ENCODE measurements around the gene TNRC18.

TNRC18 gene

DNA sequence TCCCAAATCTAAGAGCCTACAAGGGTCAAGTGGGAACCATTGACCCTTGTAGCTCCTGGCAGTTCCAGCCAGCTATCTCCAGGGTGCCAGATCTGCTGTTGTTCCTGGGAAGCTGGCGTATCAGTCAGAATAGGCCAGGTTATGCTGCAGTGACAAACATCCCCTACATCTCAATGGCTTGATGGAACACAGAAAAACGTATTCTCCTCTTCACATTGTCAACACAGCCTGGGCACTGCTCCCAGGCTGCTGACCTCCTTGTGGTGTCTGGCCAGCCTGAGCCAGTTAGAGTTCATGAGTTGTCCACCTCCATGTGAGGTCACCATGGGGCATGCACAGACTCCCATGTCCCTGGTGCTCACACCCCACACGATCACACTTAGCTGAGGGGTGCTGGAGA lies 9.5 kb upstream of the TNRC18 start:
- DNase-seq: no peak
- in situ Hi-C loops (cut with HindIII; ENCODE audit: low pct_ligation_motif_present, low pct_unique_long_range_greater_than_20kb, low sequenced_read_pairs): no loop called here

DNA sequence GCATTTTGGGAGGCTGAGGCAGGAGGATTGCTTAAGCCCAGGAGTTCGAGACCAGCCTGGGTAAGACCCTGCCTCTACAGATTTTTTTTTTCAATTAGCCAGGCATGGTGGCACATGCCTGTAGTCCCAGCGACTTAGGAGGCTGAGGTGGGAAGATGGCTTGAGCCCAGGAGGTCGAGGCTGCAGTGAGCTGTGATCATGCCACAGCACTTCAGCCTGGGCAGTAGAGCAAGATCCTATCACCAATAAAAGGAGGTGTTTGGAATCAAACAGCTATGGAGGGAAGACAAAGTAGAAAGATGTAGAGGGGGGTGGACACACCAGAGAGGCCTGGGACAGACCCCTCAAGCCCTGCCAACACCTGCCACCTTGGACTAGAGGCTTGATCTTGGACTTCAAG lies 9.1 kb upstream of the TNRC18 start:
- DNase-seq: no peak
- in situ Hi-C loops (cut with HindIII; ENCODE audit: low pct_ligation_motif_present, low pct_unique_long_range_greater_than_20kb, low sequenced_read_pairs): no loop called here

DNA sequence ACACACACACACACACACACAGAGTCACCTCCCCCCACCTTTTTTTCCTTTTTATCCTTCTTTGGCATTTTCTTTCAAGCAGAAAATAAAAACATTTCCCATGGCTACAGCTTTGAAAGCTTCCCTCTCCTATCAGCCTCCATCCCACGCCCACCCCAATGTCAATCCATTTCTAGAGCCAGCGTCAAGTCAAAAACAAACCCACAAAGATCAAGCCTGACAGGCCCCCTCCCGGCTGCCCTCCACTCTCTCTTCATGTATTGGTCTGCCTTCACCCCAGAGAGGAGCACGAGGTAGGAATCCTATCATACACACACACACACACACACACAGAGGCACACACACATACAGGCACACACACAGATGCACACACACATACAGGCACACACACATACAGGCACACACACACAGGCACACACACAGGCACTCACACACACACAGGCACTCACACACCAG lies 8.0 kb upstream of the TNRC18 start:
- no peak for DNase-seq
- in situ Hi-C loops (cut with HindIII; ENCODE audit: low pct_ligation_motif_present, low pct_unique_long_range_greater_than_20kb, low sequenced_read_pairs): no loop called here

DNA sequence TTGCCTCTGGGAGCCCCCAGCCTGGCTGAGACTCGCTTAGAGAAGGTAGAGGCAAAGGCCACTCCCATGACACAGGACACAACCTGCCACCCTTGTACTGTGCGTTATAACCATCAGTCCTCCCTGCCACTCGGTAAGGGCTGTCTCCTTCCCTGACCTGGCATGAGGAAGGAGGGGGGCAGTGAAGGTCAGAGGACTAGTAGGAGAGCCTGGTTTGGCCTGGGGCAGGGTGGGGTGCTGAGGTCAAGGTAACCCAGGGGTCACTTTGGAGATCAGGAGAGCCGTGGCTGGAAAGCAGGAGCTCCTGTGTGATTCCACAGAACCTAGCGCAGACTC lies 6.9 kb upstream of the TNRC18 start:
- DNase-seq: no peak
- in situ Hi-C loops (cut with HindIII; ENCODE audit: low pct_ligation_motif_present, low pct_unique_long_range_greater_than_20kb, low sequenced_read_pairs): no loop called here

DNA sequence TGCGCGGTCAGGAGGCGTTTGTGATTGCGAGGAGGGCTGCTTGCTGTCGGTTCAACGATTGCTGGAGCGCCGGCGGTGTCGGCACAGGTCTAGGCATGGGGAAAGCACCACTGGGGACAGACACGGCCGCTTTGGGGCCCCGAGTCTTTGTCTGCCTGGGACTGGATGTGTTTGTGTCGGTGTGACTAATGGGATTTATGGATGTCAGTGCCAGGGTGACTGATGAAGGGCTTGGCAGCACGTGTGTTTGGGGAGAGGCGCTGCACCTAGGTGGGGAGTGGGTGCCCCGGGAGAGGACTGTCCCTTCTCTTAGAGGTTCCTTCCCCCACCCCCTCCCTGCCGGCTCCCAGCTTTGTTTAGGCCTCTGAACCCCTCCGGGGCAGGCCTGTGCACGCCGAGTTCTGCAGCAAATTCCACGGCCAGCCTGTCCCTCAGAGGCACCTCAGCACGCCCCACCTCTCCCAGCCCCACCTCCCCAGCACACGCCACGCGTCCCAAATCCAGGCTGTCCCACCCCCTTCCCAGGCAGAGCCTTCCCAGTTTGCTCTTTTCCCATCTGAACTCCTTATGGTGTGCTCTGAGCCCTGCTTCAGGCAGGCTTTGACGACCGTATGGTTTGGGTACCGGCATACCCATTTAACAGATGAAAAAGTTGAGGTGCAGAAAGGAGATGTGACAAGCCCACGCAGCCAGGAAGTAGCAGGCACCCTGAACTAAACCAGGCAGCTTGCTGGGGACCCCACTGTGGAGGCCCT lies 6.4 kb upstream of the TNRC18 start:
- in situ Hi-C loops (cut with HindIII; ENCODE audit: low pct_ligation_motif_present, low pct_unique_long_range_greater_than_20kb, low sequenced_read_pairs): no loop called here
- DNase-seq: no peak

DNA sequence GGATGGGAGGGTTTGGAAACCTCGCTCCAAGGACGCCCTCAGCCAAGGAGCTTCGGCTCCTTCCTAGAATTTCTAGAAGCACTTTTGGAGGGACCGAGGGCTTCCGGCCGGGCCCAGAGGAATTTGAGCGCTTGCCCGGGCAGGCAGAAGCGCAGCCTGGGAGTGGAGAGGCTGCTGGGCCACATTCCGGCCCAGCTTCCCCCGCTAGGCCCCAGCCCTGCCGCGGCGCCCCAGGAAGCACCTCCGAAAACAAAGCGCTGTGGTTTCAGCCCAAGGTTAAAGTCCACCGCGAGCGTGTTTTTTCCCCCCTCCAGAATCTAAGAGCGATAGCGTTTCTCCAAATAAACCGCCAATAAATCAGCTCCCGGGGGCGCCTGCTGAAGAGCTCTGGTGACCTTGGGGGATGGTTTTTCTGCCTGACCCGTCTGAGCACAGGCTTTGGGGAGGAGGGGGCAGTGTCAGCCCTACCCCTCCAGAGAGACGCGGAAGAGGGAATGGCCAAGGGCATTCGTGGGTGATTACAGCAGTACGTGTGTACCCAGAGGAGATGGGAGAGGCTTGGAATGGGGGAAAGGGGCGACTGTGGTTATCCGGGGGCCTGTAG lies 5.7 kb upstream of the TNRC18 start:
- no peak for DNase-seq
- in situ Hi-C loops (cut with HindIII; ENCODE audit: low pct_ligation_motif_present, low pct_unique_long_range_greater_than_20kb, low sequenced_read_pairs): no loop called here

DNA sequence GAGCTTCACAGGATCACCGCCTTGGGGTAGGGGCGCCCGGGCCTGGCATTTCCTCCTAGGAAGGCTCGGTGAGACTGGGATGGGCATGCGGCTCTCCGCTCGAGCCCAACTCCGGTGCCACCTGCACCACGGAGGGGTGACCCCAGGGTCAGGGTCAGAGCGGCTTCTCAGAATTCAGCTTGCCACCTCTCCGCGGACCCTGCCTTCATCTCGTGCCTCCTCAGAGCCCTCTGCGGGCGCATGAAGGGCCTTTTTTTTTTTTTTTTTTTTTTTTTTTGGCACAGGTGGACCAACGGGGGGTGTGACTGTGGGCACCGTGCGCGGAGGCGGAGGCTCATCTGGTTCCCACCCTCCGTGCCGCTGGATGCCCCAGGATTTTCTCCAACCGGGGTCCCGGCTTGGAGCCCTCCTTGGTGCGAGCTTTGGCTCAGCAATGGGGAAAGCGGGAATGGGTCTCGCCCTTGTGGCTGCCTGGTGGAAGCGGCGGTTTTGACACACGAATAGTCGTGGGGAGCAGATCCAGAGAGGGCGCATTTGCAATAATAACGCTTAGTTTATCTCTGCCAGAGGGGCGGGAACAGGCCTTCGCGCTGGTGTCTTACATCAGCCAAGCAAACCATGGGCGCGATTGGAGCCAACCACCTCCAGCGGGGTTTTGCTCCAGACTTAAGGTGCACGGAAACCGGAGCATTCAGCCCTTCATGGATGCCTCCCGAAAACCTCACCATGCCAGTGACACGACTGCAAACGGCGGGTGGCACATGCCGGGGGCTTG lies 5.0 kb upstream of the TNRC18 start:
- in situ Hi-C loops (cut with HindIII; ENCODE audit: low pct_ligation_motif_present, low pct_unique_long_range_greater_than_20kb, low sequenced_read_pairs): no loop called here
- DNase-seq: no peak

DNA sequence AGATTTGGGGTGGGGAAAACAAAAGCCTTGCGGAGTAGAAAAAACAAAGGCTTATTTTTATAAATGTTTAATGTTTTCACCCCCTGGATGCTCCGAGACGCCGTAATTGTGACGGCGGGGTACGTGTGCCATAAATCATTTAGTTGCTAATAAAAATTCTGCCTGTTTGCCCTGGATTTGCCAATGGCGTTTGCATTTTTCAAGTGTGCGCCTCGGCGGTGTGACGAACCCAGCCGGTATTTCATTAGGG lies 2.5 kb upstream of the TNRC18 start:
- in situ Hi-C loops (cut with HindIII; ENCODE audit: low pct_ligation_motif_present, low pct_unique_long_range_greater_than_20kb, low sequenced_read_pairs): no loop called here
- DNase-seq: no peak

DNA sequence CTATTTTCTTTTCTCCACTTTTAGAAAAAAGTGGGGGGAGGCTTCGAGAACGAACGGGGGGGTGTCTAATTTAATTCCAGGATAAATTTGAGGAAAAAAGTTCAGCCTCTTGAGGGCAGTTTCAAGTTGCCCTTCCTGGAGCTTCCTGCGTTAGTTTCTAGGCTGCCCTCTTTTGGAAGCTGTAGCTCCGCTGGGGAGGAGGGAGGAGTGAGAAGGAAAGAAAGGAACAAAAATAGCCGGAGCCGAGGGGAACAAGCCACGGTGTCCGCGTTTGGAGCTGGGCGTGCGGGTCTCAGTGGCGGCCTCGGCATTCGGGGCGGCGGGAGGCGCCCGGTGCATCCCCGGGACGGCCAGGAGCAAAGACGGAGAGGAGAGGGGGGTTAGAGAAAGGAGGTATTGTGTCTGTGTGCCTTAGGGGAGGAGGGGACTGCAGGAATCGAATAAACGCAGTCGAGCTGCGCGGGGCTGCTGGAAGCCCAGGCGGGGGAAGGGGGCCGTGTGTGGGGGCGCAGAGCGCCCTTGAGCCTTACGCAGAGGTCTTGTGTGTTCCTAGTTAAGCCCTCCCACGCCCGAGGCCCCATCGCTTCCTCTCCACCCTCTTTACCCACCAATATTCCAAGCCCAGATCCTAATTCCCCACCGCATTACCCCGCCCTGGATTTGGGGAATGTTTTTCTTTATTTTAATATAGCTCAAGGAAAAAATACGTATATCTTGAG lies 2.0 kb upstream of the TNRC18 start:
- in situ Hi-C loops (cut with HindIII; ENCODE audit: low pct_ligation_motif_present, low pct_unique_long_range_greater_than_20kb, low sequenced_read_pairs): no loop called here
- DNase-seq: peak; percentile 87

DNA sequence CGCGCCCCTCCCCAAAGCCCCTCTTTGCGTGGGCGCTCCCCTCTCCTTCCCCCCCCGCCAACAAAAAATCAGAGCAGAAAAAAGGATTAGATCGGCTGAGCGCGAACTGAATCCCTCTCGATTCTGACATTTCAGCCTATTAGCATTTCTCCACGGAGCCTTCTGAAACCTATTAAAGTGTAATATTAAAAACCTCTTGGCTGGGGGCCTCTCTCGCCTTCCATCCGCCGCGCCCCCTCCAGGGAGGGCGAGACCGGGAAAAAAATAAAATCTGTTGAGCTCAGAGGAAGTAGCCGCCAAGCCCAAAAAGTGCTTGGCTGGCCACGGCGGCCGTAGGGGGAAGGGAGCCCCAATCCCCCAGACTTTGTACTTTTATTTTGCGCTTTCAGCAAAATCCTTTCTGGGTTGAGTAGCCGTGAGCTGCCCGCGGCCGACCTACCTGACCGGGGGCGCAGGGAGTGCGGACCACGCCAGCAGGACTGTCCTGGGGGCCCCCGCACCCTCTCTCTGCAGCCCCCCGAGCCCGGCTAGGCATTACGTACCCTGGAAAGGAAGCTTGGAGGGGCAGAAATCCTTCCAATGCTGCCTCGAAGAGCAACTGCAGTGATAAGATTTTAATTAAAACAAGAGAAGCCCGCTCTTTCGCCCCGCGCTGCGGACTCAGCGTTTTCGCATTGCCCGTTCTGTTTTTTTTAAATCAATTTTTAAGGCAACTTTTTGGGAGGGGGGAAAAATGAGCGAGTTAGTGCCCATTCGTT lies 1.3 kb upstream of the TNRC18 start:
- DNase-seq: peak; percentile 49
- in situ Hi-C loops (cut with HindIII; ENCODE audit: low pct_ligation_motif_present, low pct_unique_long_range_greater_than_20kb, low sequenced_read_pairs): no loop called here

DNA sequence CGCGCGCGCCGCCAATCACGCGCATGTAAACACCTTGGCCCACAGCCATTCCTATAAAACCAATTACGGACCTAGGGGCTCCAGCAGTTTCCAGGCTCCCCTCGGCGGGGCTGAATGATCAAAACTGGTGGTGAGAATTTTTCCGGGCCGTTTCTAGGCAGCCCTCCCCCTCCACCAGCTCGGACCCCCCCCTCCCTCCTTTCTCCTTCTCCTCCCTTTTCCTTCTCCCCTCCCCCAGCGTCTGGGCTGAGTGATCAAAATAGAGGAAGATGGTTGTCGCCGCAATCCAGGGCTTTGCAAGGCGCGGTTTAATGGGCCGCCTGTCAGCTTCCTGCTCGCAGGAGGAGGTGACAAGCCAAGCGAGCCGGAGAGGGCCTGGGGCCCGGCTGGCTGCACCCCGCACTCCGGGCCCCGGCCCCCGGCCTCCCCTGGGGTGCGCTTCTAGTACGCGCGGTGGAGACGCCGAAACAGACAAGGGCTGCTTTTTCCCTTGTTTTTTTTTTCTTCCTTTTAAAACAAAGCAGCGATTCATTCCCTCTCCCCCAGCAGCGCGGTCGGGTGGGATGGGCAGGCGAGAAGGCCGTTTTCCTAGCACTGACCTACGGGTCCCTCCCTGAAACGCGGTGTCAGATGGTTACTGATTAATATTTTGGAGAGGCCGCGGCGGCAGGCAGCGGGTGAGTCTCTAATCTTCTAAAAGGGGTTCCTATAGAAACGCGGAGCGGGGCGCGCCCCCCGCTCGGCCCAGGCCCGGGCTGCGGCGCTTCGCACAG lies 528 bp upstream of the TNRC18 start:
- peak; percentile 99 for DNase-seq
- in situ Hi-C loops (cut with HindIII; ENCODE audit: low pct_ligation_motif_present, low pct_unique_long_range_greater_than_20kb, low sequenced_read_pairs): no loop called here

DNA sequence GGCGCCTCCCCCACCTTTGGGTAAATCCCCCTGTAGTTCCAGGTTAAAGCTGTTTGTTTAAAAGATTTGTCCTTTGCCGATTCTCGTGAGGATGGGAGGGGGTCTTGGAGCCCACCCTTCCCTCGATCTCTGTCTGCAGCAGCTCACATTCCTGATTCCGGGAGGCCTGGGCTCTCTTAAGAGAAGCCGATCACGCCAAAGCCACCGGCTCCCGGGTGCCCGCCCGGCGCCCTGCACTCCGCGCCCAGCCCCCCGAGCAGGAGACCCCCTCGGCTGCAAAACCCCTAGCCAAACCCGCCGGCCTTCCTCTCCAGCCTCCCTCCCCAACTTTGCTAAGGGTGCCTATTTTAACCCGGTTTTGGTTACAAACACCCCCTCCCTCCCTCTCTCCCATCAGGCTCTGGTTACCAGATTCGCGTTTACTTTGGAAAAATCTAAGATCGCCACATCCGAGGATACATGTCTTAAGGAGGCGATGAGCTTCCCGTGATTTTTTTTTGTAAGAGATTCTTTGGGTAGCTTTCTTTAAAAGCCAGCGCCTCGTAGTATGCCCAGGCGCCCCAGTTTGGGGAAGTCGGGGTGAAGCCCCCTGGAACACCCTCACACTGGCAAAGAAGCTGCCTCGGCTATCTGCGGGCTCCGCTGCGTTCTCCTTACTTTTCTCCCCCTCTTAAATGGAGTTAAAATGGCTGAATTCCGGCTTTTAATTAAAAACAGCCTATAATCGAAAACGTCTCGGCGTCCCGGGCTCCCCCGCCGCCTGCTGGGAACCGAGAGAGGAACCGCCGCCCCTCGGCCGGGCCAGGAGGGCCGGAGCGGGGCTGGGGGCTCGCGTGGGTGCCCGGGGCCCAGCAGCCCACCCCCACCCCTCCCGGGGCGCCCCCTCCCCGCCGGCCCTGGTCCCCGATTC lies 983 bp downstream of the TNRC18 start:
- in situ Hi-C loops (cut with HindIII; ENCODE audit: low pct_ligation_motif_present, low pct_unique_long_range_greater_than_20kb, low sequenced_read_pairs): no loop called here
- peak; percentile 62 for DNase-seq

DNA sequence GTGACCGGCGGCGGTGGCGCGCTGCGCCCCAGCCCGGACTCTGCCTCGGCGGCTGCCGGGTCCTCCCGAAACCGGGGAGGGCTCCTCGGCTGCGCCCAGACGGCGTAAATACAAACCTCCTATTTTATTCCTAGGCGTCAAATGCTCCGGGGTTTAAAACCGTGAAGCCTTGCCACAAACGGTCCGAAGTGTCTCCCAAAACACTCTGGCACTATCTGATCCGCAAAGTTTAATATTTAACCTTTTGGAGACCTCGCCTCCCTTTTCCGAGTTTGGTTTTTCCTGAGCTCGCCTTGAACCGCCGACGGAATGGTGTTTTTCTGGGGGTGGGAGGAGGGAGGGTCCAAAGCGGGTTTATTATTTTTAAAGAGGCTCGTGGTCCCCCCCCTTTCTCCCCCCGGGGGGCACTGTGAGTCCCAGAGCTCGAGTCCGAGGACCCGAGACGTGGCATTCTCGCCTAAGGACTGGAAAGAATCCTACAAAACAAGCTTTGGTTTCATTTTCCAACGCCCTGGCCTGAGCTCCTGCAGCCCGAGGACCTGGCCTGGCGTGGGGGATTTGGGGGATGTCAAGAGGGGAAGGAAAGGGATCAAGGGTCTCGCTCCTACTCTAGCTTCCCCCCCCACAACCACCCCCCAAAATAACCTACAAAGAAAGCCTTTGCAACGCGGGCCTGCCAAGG lies 1.8 kb downstream of the TNRC18 start:
- in situ Hi-C loops (cut with HindIII; ENCODE audit: low pct_ligation_motif_present, low pct_unique_long_range_greater_than_20kb, low sequenced_read_pairs): no loop called here
- peak; percentile 87 for DNase-seq

DNA sequence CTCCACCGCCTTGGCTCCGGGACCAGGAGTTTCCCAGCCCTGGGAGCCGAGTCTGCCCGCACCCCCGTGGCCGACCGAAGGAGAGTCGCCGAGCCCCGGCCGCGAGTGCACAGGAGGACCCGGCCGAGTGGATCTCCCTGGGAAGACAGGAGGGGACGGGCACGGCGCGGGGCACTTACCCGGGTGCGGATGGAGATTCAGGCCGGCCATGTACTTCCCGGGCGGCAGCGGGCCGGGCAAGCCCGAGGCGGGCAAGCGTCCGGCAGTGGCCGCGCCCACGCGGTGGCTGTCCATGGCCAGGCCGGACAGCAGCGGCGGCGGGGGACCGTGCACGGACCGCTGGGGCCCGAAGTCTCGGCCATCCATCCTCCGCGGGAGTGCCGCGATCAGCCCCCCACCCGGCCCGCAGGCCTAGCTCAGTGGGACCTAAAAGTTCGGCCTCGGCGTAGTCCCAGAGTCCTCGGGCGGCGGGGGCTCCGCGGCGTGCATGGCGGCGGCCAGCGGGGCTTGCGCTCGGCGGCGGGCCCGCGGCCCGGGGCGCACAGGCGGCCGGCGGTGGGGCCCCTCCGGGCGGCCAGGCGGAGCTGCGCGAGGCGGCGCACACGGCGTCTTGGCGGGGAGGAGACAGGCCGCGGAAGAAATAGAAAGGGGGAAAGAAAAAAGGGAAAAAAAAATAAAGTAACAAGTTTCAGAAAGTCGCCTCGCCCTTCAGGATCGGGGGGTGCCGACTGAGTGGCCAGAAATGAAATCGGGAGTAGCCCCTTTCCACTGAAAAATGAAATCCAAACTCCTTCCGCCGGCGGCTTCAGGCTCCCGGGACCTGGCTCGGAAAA lies 2.5 kb downstream of the TNRC18 start:
- in situ Hi-C loops (cut with HindIII; ENCODE audit: low pct_ligation_motif_present, low pct_unique_long_range_greater_than_20kb, low sequenced_read_pairs): no loop called here
- peak; percentile 42 for DNase-seq

DNA sequence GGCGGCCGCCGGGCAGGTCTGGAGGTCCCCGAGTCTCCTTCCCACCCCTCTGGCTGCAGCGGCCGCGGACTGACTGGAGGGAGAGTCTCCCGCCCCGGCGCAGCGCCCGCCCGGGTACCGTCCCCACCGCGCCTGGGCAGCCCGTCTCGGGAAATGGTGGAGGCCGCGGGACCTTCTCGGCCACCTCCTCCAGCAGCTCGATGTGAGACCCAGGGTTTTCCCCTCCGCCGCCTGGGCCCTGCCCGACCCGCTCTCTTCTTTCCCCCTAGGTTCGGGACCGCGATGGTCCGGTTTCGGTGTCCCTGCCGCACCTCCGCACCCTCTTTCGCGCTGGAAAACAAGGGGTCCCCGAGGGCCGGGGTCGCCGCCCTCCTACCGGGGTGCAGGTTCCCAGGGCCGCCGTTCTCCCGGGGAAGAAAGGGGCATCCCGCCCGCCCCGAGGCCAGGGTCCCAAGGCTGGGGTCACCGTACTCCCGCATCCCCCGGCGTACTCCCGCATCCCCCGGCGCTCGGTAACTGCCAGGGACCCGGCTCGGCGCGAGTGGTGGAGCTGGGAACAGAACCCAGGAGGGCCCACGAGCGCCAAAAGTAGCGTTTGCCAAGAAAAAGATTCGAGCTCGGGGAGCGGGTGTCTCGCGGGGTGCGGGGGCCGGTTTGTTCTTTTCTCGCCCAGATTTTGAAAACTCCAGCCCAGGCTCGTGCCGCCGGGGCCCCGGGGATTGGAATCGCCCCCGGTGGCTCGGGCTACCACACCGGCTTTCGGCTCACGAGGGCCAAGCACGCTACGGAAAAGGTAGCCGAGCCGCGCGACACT lies 3.4 kb downstream of the TNRC18 start:
- in situ Hi-C loops (cut with HindIII; ENCODE audit: low pct_ligation_motif_present, low pct_unique_long_range_greater_than_20kb, low sequenced_read_pairs): no loop called here
- DNase-seq: peak; percentile 39
